B cell (primary cell): ENCODE results near the gene KLF7. TPM values are rescaled to one million over a fixed set of nuclear protein-coding genes. Genes with fewer than 3 reads are reported as not detected.

Source experiments
- ATAC-seq: fragments of 200-7000 bp; cut with Tn5 transposase; one replicate; pipeline ENCODE4 v1.10.0; 2021; ENCODE audit warnings: low read depth, mild to moderate bottlenecking, moderate number of reproducible peaks, moderate library complexity
- CTCF ChIA-PET: fragments of 350-600 bp; sonication (Branson Sonifier 250); formaldehyde crosslinking; loops from one replicate; lab custom pipeline; 2021; ENCODE audit warnings: antibody characterized with exemption, inconsistent platforms; lab: Charles Lee
- POLR2A ChIA-PET: fragments of 350-600 bp; sonication (Branson Sonifier 250); formaldehyde crosslinking; loops from one replicate; lab custom pipeline; 2021; ENCODE audit warnings: antibody characterized with exemption; lab: Charles Lee
- DNase-seq: peaks from one replicate; pipeline ENCODE4 v3.0.0; 2013
- H2AFZ ChIP-seq: 2 replicates; pipeline ENCODE4 v1.6.1; 2012; ENCODE audit warnings: mild to moderate bottlenecking, low read depth, low read length; ENCODE audit not compliant: insufficient read depth, poor library complexity, severe bottlenecking
- H3K27ac ChIP-seq, 2 donors: 1 replicate in 1 of 2; 2 replicates in 1 of 2; pipeline ENCODE4 v1.5.1; 2012 to 2013; ENCODE audit warnings: low read length in 2 of 2, mild to moderate bottlenecking in 2 of 2, moderate library complexity in 1 of 2
- H3K27me3 ChIP-seq, 4 experiments: fragments of 200-600 bp in 1 of 4; sonication (generic) in 1 of 4; replicated peaks in 1 of 4; 1 replicate in 2 of 4; 2 replicates in 2 of 4; pipeline versions ENCODE4 v1.6.1 to v1.7.0; 2013 to 2016; ENCODE audit warnings: low read length in 3 of 4, mild to moderate bottlenecking in 2 of 4, mixed read lengths in 1 of 4, moderate library complexity in 1 of 4; ENCODE audit not compliant: insufficient read depth in 4 of 4, control insufficient read depth in 3 of 4; ENCODE audit errors: control extremely low read depth in 1 of 4
- H3K36me3 ChIP-seq, 2 experiments: replicated peaks in 1 of 2; 1 replicate in 1 of 2; 2 replicates in 1 of 2; pipeline versions ENCODE4 v1.6.1 to v1.7.1; 2013; ENCODE audit warnings: low read length in 1 of 2; ENCODE audit not compliant: insufficient read depth in 2 of 2, control insufficient read depth in 1 of 2; ENCODE audit errors: control extremely low read depth in 1 of 2, extremely low read depth in 1 of 2
- H3K4me1 ChIP-seq, 2 donors: fragments of 200-600 bp in 1 of 2; sonication (generic) in 1 of 2; 1 replicate in 1 of 2; 2 replicates in 1 of 2; pipeline versions ENCODE4 v1.5.1 to v1.6.1; 2013 to 2017; ENCODE audit warnings: low read length in 2 of 2; ENCODE audit not compliant: control insufficient read depth in 2 of 2, insufficient read depth in 2 of 2
- H3K4me2 ChIP-seq: replicated peaks from 2 replicates; pipeline ENCODE3; 2012; ENCODE audit warnings: mild to moderate bottlenecking, low read depth, low read length; ENCODE audit not compliant: poor library complexity, severe bottlenecking
- H3K4me3 ChIP-seq, 5 experiments: fragments of 200-600 bp in 1 of 5; sonication (generic) in 1 of 5; 1 replicate in 3 of 5; 2 replicates in 2 of 5; pipeline versions ENCODE4 v1.5.1 to v1.7.0; 2011 to 2016; ENCODE audit warnings: low read length in 4 of 5, mild to moderate bottlenecking in 4 of 5, low read depth in 2 of 5, control low read depth in 1 of 5, moderate library complexity in 1 of 5; ENCODE audit not compliant: insufficient read depth in 1 of 5; ENCODE audit errors: control extremely low read depth in 1 of 5, extremely low read depth in 1 of 5
- H3K79me2 ChIP-seq: fragments of 200-600 bp; sonication (generic); one replicate; pipeline ENCODE4 v1.6.0; 2016; ENCODE audit warnings: low read length; ENCODE audit not compliant: control insufficient read depth, insufficient read depth
- H3K9ac ChIP-seq: fragments of 200-600 bp; sonication (generic); 2 replicates; pipeline ENCODE4 v1.6.1; 2017; ENCODE audit warnings: mild to moderate bottlenecking, low read length, moderate library complexity
- H3K9me3 ChIP-seq, 3 donors: one replicate each; pipeline versions ENCODE4 v1.6.1 to v1.7.1; 2013; ENCODE audit warnings: low read length in 2 of 3; ENCODE audit not compliant: control insufficient read depth in 2 of 3, insufficient read depth in 1 of 3; ENCODE audit errors: control extremely low read depth in 1 of 3
- H4K20me1 ChIP-seq: 2 replicates; pipeline ENCODE4 v1.6.0; 2012; ENCODE audit warnings: mild to moderate bottlenecking, low read length; ENCODE audit not compliant: insufficient read depth, control insufficient read depth, poor library complexity, severe bottlenecking
- H3K27ac Mint-ChIP-seq: one replicate; pipeline ENCODE4 v1.8.0; 2021; ENCODE audit warnings: mixed read lengths
- H3K27me3 Mint-ChIP-seq: one replicate; pipeline ENCODE4 v1.8.0; 2021; ENCODE audit warnings: mixed read lengths
- H3K4me1 Mint-ChIP-seq: one replicate; pipeline ENCODE4 v1.8.0; 2021; ENCODE audit warnings: mixed read lengths
- H3K4me3 Mint-ChIP-seq: one replicate; pipeline ENCODE4 v1.8.0; 2021; ENCODE audit warnings: mixed read lengths
- H3K9me3 Mint-ChIP-seq: one replicate; pipeline ENCODE4 v1.8.0; 2022; ENCODE audit warnings: mixed read lengths; ENCODE audit not compliant: insufficient read depth
- CTCF ChIP-seq: fragments of 200-600 bp; IDR thresholded peaks from one replicate; pipeline ENCODE4 v1.8.0; 2022; ENCODE audit warnings: antibody characterized with exemption, mild to moderate bottlenecking
- EZH2 ChIP-seq: IDR thresholded peaks from 2 replicates; pipeline ENCODE4 v1.6.1; 2012; ENCODE audit warnings: borderline replicate concordance, low read depth, mild to moderate bottlenecking, moderate library complexity, low read length; ENCODE audit not compliant: insufficient read depth, poor library complexity, severe bottlenecking
- WGBS: methylation state at CpG from one replicate; pipeline ENCODE4 v1.1.5; 2013; ENCODE audit warnings: missing lambda C conversion rate; ENCODE audit not compliant: insufficient coverage; 5-methylcytosine and 5-hydroxymethylcytosine counted together
- intact Hi-C: fragments of 100-400 bp; cut with micrococcal nuclease; formaldehyde crosslinking; loops from one replicate; pipeline ENCODE4 v1.10.0; 2022
- polyA plus RNA-seq: library from polyadenylated mRNA; depleted of rRNA; stranded (reverse); fragments of >200 nt; gene quantifications from 2 replicates; pipeline ENCODE4 v1.2.3, GENCODE V29; 2012
- total RNA-seq, 2 donors: library from RNA; stranded (reverse); fragments of 120-200 nt in 1 of 2; gene quantifications; 1 replicate in 1 of 2; 2 replicates in 1 of 2; pipeline versions ENCODE4 v1.2.3 to v1.2.4, GENCODE V29; 2013 to 2022

KLF7 gene
- total and polyA plus RNA-seq, 2 donors (not counting 1 experiment from before 2014, with no cell fraction given), result 46.2 to 93.2 TPM

DNA sequence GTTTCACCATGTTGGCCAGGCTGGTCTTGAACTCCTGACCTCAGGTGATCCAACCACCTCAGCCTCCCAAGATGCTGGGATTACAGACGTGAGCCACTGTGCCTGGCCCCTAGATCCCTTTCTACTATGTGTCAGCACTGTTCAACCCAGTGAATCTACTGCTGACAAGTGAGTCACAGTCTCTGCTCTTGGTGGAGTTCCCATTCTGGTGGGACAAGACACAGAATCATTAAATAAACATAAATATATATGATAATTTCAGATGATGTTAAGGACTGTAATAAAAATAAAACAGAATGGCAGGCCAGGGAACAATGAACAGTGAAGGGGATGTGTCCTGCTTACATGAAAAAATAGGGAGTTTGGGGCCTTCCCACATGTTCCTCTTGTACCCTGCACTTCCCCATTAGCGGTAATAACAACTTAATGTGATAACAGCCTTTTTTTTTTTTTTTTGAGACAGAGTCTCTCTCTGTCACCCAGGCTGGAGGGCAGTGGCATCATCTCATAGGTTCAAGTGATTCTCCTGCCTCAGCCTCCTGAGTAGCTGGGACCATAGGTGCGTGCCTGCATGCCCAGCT, 114.3 kb downstream of the KLF7 start:
- POLR2A ChIA-PET, result no interaction called here
- H4K20me1 ChIP-seq, result no peaks in the 10 kb centered on the region
- peaks cover 6% of the 10 kb centered on the region in 2 donors for H3K4me1 ChIP-seq
- H3K9ac ChIP-seq, result no peak overlapping the region
- DNase-seq (no peak), ATAC-seq (no peak)
- no peak overlapping the region for H3K4me2 ChIP-seq
- Mint-ChIP-seq H3K4me3 (no peak overlapping the region), H3K27ac (no peak overlapping the region), H3K27me3 (peaks cover 3% of the 10 kb centered on the region), H3K4me1 (peaks cover 6% of the 10 kb centered on the region), H3K9me3 (no peaks in the 10 kb centered on the region)
- CTCF ChIA-PET, result interaction anchor here (0.9 kb wide), 1 partner anchor 116 kb away, joined by 3 read pairs; no protein-coding TSS in a partner anchor
- no peak overlapping the region for H2AFZ ChIP-seq
- H3K4me3 ChIP-seq, result no peak overlapping the region
- H3K36me3 ChIP-seq, result no peaks in the 10 kb centered on the region
- WGBS, result 78% methylated on average over 2 of the region's 3 CpGs
- H3K9me3 ChIP-seq, result no peaks in the 10 kb centered on the region
- TF ChIP-seq CTCF (no peak), EZH2 (no peak)
- H3K27me3 ChIP-seq, result peaks cover 0 to 6% (median 0%) of the 10 kb centered on the region in 4 experiments
- no peaks in the 10 kb centered on the region for H3K79me2 ChIP-seq
- intact Hi-C loops, result no loop called here
- no peak overlapping the region for H3K27ac ChIP-seq

DNA sequence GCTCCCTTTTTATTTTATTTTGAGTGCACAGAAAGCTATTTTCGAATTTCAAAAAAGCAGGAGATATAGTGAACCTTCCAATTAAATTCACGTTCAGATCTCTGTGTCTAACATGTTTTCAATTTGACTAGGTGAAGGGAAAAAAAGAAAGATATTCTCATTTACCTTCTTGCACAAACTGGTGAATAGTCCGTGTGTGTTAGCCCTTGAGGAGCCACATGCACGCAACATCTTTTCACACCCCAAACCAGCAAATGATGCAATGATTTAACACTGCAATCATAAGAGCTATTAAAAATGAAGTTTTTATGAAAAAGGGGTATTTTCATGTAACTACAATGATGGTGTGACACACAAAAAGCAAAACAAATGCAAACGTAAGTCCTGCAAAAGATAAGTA, 116.6 kb downstream of the KLF7 start:
- intact Hi-C loops, result no loop called here
- Histone ChIP-seq H3K4me2 (no peak overlapping the region), H4K20me1 (no peaks in the 10 kb centered on the region), H3K27ac (no peak overlapping the region), H3K27me3 (peaks cover 0 to 4% (median 0%) of the 10 kb centered on the region in 4 experiments), H3K9ac (no peak overlapping the region), H2AFZ (no peak overlapping the region), H3K79me2 (no peaks in the 10 kb centered on the region), H3K4me1 (peaks cover 6% of the 10 kb centered on the region in 2 donors), H3K4me3 (no peak overlapping the region), H3K9me3 (no peaks in the 10 kb centered on the region), H3K36me3 (no peaks in the 10 kb centered on the region)
- no peaks in the 10 kb centered on the region for H3K9me3 Mint-ChIP-seq
- ChIA-PET CTCF (interaction anchor here (1.2 to 3.4 kb wide), 2 partner anchors 93 to 424 kb away, joined by 8 to 12 read pairs; no protein-coding TSS in a partner anchor), POLR2A (no interaction called here)
- DNase-seq, result no peak
- no peak for ATAC-seq
- H3K4me3 Mint-ChIP-seq, result no peak overlapping the region
- H3K4me1 Mint-ChIP-seq, result peaks cover 6% of the 10 kb centered on the region
- no peak overlapping the region for H3K27ac Mint-ChIP-seq
- H3K27me3 Mint-ChIP-seq, result no peaks in the 10 kb centered on the region
- TF ChIP-seq EZH2, result no peak
- no peak for TF ChIP-seq CTCF
- no CpG with 5 or more reads among the region's 5 CpGs for WGBS
